HL-60 (cell line): Measurements from ENCODE around the gene FARP2.

Experiments used
- GABPA ChIP-seq: IDR thresholded peaks from 2 replicates; pipeline ENCODE4 v1.6.1; 2012; ENCODE audit warnings: low read depth
- POLR2AphosphoS5 ChIP-seq: IDR thresholded peaks from 2 replicates; pipeline ENCODE4 v1.6.1; 2012; ENCODE audit warnings: low read depth
- SPI1 ChIP-seq: IDR thresholded peaks from 2 replicates; pipeline ENCODE4 v1.6.1; 2012; ENCODE audit warnings: low read depth, mild to moderate bottlenecking, borderline replicate concordance
- TF ChIP-seq, protein P1 (sequence below): IDR thresholded peaks from one replicate; pipeline ENCODE4 v1.5.1; 2011; ENCODE audit warnings: low read length, control low read depth, inconsistent platforms; ENCODE audit not compliant: insufficient read depth
- TF ChIP-seq, protein P2 (sequence below): IDR thresholded peaks from 2 replicates; pipeline ENCODE4 v1.6.1; 2012; ENCODE audit warnings: low read depth; ENCODE audit not compliant: insufficient replicate concordance

DNA sequence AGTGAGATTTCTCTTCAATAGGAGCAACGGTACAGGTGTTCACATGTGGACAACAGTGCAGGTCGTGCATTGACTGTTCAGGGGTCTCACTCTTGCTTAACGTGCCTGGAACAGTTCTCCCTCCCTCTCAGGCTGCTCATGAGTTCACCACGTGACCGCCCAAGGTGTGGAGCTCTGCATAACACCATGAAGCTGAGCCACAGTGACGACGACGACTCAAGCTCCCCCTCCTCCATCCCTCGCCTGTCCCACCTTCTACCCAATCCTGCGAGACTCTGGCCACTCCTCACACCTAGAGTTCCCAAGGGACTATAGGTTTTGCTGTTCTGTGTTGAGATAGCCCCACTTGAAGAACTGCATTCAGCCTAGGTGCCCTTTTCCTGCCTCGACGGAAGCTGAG is 109.5 kb downstream of the FARP2 start:
- TF ChIP-seq, protein P1, sequence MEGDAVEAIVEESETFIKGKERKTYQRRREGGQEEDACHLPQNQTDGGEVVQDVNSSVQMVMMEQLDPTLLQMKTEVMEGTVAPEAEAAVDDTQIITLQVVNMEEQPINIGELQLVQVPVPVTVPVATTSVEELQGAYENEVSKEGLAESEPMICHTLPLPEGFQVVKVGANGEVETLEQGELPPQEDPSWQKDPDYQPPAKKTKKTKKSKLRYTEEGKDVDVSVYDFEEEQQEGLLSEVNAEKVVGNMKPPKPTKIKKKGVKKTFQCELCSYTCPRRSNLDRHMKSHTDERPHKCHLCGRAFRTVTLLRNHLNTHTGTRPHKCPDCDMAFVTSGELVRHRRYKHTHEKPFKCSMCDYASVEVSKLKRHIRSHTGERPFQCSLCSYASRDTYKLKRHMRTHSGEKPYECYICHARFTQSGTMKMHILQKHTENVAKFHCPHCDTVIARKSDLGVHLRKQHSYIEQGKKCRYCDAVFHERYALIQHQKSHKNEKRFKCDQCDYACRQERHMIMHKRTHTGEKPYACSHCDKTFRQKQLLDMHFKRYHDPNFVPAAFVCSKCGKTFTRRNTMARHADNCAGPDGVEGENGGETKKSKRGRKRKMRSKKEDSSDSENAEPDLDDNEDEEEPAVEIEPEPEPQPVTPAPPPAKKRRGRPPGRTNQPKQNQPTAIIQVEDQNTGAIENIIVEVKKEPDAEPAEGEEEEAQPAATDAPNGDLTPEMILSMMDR: no peak
- TF ChIP-seq GABPA (no peak), POLR2AphosphoS5 (no peak), SPI1 (no peak)
- TF ChIP-seq, protein P2, sequence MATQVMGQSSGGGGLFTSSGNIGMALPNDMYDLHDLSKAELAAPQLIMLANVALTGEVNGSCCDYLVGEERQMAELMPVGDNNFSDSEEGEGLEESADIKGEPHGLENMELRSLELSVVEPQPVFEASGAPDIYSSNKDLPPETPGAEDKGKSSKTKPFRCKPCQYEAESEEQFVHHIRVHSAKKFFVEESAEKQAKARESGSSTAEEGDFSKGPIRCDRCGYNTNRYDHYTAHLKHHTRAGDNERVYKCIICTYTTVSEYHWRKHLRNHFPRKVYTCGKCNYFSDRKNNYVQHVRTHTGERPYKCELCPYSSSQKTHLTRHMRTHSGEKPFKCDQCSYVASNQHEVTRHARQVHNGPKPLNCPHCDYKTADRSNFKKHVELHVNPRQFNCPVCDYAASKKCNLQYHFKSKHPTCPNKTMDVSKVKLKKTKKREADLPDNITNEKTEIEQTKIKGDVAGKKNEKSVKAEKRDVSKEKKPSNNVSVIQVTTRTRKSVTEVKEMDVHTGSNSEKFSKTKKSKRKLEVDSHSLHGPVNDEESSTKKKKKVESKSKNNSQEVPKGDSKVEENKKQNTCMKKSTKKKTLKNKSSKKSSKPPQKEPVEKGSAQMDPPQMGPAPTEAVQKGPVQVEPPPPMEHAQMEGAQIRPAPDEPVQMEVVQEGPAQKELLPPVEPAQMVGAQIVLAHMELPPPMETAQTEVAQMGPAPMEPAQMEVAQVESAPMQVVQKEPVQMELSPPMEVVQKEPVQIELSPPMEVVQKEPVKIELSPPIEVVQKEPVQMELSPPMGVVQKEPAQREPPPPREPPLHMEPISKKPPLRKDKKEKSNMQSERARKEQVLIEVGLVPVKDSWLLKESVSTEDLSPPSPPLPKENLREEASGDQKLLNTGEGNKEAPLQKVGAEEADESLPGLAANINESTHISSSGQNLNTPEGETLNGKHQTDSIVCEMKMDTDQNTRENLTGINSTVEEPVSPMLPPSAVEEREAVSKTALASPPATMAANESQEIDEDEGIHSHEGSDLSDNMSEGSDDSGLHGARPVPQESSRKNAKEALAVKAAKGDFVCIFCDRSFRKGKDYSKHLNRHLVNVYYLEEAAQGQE: no peak
